Esophagus muscularis mucosa (tissue), 4 donors: Measurements from ENCODE around the gene MAN1C1. TPM values are rescaled to one million over a fixed set of nuclear protein-coding genes. Genes with fewer than 3 reads are reported as not detected.

Source experiments
- DNase-seq: peaks from one replicate; pipeline ENCODE4 v3.0.0-alpha.2; 2017; ENCODE audit errors: extremely low spot score
- H3K27ac ChIP-seq, 4 donors: fragments of 200-600 bp; sonication (generic); replicated peaks in 1 of 4; 1 replicate in 3 of 4; 2 replicates in 1 of 4; pipeline ENCODE4 v1.5.1; 2016 to 2019; ENCODE audit warnings: mild to moderate bottlenecking in 1 of 4
- H3K27me3 ChIP-seq, 4 donors: fragments of 200-600 bp; sonication (generic); one replicate each; pipeline versions ENCODE4 v1.5.1 to v1.6.0; 2016 to 2019
- H3K36me3 ChIP-seq, 4 donors: fragments of 200-600 bp; sonication (generic); one replicate each; pipeline ENCODE4 v1.5.1; 2016 to 2019
- H3K4me1 ChIP-seq, 4 donors: fragments of 200-600 bp; sonication (generic); one replicate each; pipeline ENCODE4 v1.5.1; 2016 to 2019
- H3K4me3 ChIP-seq, 4 donors: fragments of 200-600 bp; sonication (generic); 1 replicate in 2 of 4; 2 replicates in 2 of 4; pipeline ENCODE4 v1.5.1; 2016 to 2019; ENCODE audit warnings: mild to moderate bottlenecking in 4 of 4, moderate library complexity in 1 of 4
- H3K9me3 ChIP-seq, 4 donors: fragments of 200-600 bp; sonication (generic); 1 replicate in 3 of 4; 2 replicates in 1 of 4; pipeline ENCODE4 v1.5.1; 2016 to 2019
- CTCF ChIP-seq, 3 experiments: fragments of 200-600 bp in 2 of 3; fragments of 450-650 bp in 1 of 3; sonication (generic) in 2 of 3; IDR thresholded peaks; one replicate each; pipeline ENCODE4 v1.5.1; 2017 to 2019; ENCODE audit warnings: antibody characterized with exemption in 3 of 3, mild to moderate bottlenecking in 2 of 3, moderate library complexity in 1 of 3
- EP300 ChIP-seq: sonication (generic); formaldehyde crosslinking; IDR thresholded peaks from one replicate; pipeline ENCODE4 v1.6.1; 2017; ENCODE audit warnings: antibody characterized with exemption
- POLR2A ChIP-seq: fragments of 450-650 bp; IDR thresholded peaks from one replicate; pipeline ENCODE4 v1.6.1; 2017; ENCODE audit warnings: antibody characterized with exemption, moderate library complexity, mild to moderate bottlenecking, low read depth
- POLR2AphosphoS5 ChIP-seq, 2 donors: sonication (generic); formaldehyde crosslinking; IDR thresholded peaks; one replicate each; pipeline ENCODE4 v1.6.1; 2017; ENCODE audit warnings: antibody characterized with exemption in 2 of 2
- WGBS: methylation state at CpG from one replicate; pipeline ENCODE4 v1.1.5; 2018; 5-methylcytosine and 5-hydroxymethylcytosine counted together
- intact Hi-C: fragments of 100-400 bp; cut with DNase I; formaldehyde crosslinking; loops from one replicate; pipeline ENCODE4 v1.15.1; 2023
- total RNA-seq, 4 donors: library from RNA; depleted of rRNA; stranded (reverse); fragments of >200 nt; gene quantifications; one replicate each; pipeline versions ENCODE4 v1.1.0 to v1.2.1, GENCODE V29; 2016

MAN1C1 gene
- total RNA-seq, 4 donors from 2014 or later = 20.2 to 22.8 (median 20.7) TPM

GRCh38 chr1:25799935-25800702, 183.5 kb downstream of the MAN1C1 start, which contains the start of gene SELENON:
Gene SELENON (plus strand): TSS chr1:25800193. CDS start chr1:25800231, 38 bp downstream.
- whole genome bisulfite sequencing = 10% methylated on average over 2 of the region's 91 CpGs
- no peak for TF ChIP-seq CTCF (IDR thresholded peaks at IDR 0.05)
- TF ChIP-seq POLR2A = no peak
- peak; percentile 49 to 61 for TF ChIP-seq POLR2AphosphoS5 (IDR thresholded peaks at IDR 0.05)
- Histone ChIP-seq H3K9me3 (no peaks in the 10 kb centered on the region), H3K36me3 (peaks cover 0 to 7% (median 2%) of the 10 kb centered on the region in 4 donors), H3K27me3 (no peaks in the 10 kb centered on the region), H3K4me1 (peaks cover 50 to 80% (median 74%) of the 10 kb centered on the region in 4 donors), H3K4me3 (peak within 1 kb of the TSS; percentile 68 to 80 (median 72)), H3K27ac (peak within 1 kb of the TSS; percentile 80 to 89 (median 85))
- intact Hi-C loops = loop anchor here (5.0 to 10.0 kb wide), 3 partner anchors 58 to 555 kb away; partner anchors contain the start of gene RSRP1
- DNase-seq = no peak

- no peak for DNase-seq
- intact Hi-C loops = loop anchor here (10.0 kb wide), 1 partner anchor 556 kb away; the partner anchor contains the start of gene RSRP1
- Histone ChIP-seq H3K4me3 (peak overlapping the region; percentile 68 to 80 (median 72)), H3K36me3 (peaks cover 0 to 14% (median 5%) of the 10 kb centered on the region in 4 donors), H3K4me1 (peaks cover 57 to 87% (median 81%) of the 10 kb centered on the region in 4 donors), H3K27me3 (no peaks in the 10 kb centered on the region), H3K9me3 (no peaks in the 10 kb centered on the region), H3K27ac (peak overlapping the region; percentile 73 to 84 (median 80))
- WGBS = 56% methylated on average over 11 of the region's 15 CpGs
- TF ChIP-seq CTCF (IDR thresholded peaks at IDR 0.05) (no peak), POLR2A (no peak), EP300 (no peak), POLR2AphosphoS5 (IDR thresholded peaks at IDR 0.05) (no peak)
Observed at GRCh38 chr1:25800703-25801377, 184.2 kb downstream of the MAN1C1 start.

GRCh38 chr1:25802915-25803314, 186.3 kb downstream of the MAN1C1 start:
- 62% methylated on average over 6 of the region's 6 CpGs for WGBS
- H3K9me3 ChIP-seq = no peaks in the 10 kb centered on the region
- H3K4me1 ChIP-seq = peaks cover 67 to 92% (median 90%) of the 10 kb centered on the region in 4 donors
- H3K36me3 ChIP-seq = peaks cover under 1 to 35% (median 20%) of the 10 kb centered on the region in 4 donors
- intact Hi-C loops = loop anchor here (10.0 kb wide), 1 partner anchor 558 kb away; the partner anchor contains the start of gene RSRP1
- no peak for DNase-seq
- H3K4me3 ChIP-seq = no peak overlapping the region
- H3K27me3 ChIP-seq = no peaks in the 10 kb centered on the region
- TF ChIP-seq POLR2A (no peak), EP300 (no peak), CTCF (IDR thresholded peaks at IDR 0.05) (no peak), POLR2AphosphoS5 (IDR thresholded peaks at IDR 0.05) (no peak)
- H3K27ac ChIP-seq = peak overlapping the region in 2 of 4 donors; percentile 13 to 39

- WGBS = 100% methylated on average over 1 of the region's 1 CpG
- no peaks in the 10 kb centered on the region for H3K9me3 ChIP-seq
- H3K27ac ChIP-seq = peak overlapping the region in 1 of 4 donors; percentile 57
- peaks cover 5 to 39% (median 24%) of the 10 kb centered on the region in 4 donors for H3K36me3 ChIP-seq
- intact Hi-C loops = loop anchor here (10.0 kb wide), 1 partner anchor 559 kb away; the partner anchor contains the start of gene RSRP1
- TF ChIP-seq POLR2AphosphoS5 (IDR thresholded peaks at IDR 0.05) (no peak), POLR2A (no peak), CTCF (IDR thresholded peaks at IDR 0.05) (no peak), EP300 (no peak)
- DNase-seq = no peak
- peaks cover 68 to 93% (median 89%) of the 10 kb centered on the region in 4 donors for H3K4me1 ChIP-seq
- no peak overlapping the region for H3K4me3 ChIP-seq
- H3K27me3 ChIP-seq = no peaks in the 10 kb centered on the region
Observed at GRCh38 chr1:25803368-25803767, 186.8 kb downstream of the MAN1C1 start.
